Natural killer cell (primary cell): ENCODE data around the gene EFNB2. TPM values are rescaled to one million over a fixed set of nuclear protein-coding genes. Genes with fewer than 3 reads are reported as not detected.

Experiments
- ATAC-seq, 3 donors: fragments of 150-1000 bp in 2 of 3; fragments of 200-7000 bp in 1 of 3; cut with Tn5 transposase; 1 replicate in 1 of 3; 2 replicates in 2 of 3; pipeline ENCODE4 v1.10.0; 2021; ENCODE audit warnings: mild to moderate bottlenecking in 2 of 3, moderate library complexity in 2 of 3
- DNase-seq, 2 donors: peaks; one replicate each; pipeline versions ENCODE4 v3.0.0 to v3.0.0-alpha.2; 2013 to 2021; ENCODE audit warnings: mixed read lengths in 1 of 2
- H3K27ac ChIP-seq: one replicate; pipeline ENCODE4 v1.5.1; 2013; ENCODE audit warnings: mild to moderate bottlenecking, low read length
- H3K27me3 ChIP-seq: one replicate; pipeline ENCODE4 v1.6.1; 2013; ENCODE audit warnings: low read length; ENCODE audit not compliant: control insufficient read depth, insufficient read depth
- H3K36me3 ChIP-seq: one replicate; pipeline ENCODE4 v1.6.1; 2013; ENCODE audit warnings: low read length; ENCODE audit not compliant: control insufficient read depth, insufficient read depth
- H3K4me1 ChIP-seq: one replicate; pipeline ENCODE4 v1.6.1; 2013; ENCODE audit warnings: low read length; ENCODE audit not compliant: control insufficient read depth, insufficient read depth
- H3K4me3 ChIP-seq: one replicate; pipeline ENCODE4 v1.5.1; 2013; ENCODE audit warnings: low read length
- H3K9me3 ChIP-seq: one replicate; pipeline ENCODE4 v1.6.1; 2013; ENCODE audit warnings: low read length; ENCODE audit not compliant: control insufficient read depth, insufficient read depth
- H3K27ac Mint-ChIP-seq, 2 donors: one replicate each; pipeline ENCODE4 v1.8.0; 2022; ENCODE audit warnings: mild to moderate bottlenecking in 2 of 2, mixed read lengths in 2 of 2, moderate library complexity in 1 of 2
- H3K27me3 Mint-ChIP-seq, 2 donors: one replicate each; pipeline ENCODE4 v1.8.0; 2022; ENCODE audit warnings: low read depth in 2 of 2, mixed read lengths in 2 of 2
- H3K36me3 Mint-ChIP-seq: one replicate; pipeline ENCODE4 v1.8.0; 2022; ENCODE audit warnings: mixed read lengths
- H3K4me1 Mint-ChIP-seq, 2 donors: one replicate each; pipeline ENCODE4 v1.8.0; 2022; ENCODE audit warnings: mixed read lengths in 2 of 2
- H3K4me3 Mint-ChIP-seq: one replicate; pipeline ENCODE4 v1.8.0; 2022; ENCODE audit warnings: mild to moderate bottlenecking, moderate library complexity, mixed read lengths
- H3K9me3 Mint-ChIP-seq, 2 donors: one replicate each; pipeline ENCODE4 v1.8.0; 2022; ENCODE audit warnings: mixed read lengths in 2 of 2
- CTCF ChIP-seq: fragments of 200-600 bp; IDR thresholded peaks from one replicate; pipeline ENCODE4 v1.8.0; 2022; ENCODE audit warnings: antibody characterized with exemption
- WGBS: methylation state at CpG from one replicate; pipeline ENCODE4 v1.1.7; 2013; ENCODE audit warnings: missing lambda C conversion rate; ENCODE audit not compliant: insufficient coverage; 5-methylcytosine and 5-hydroxymethylcytosine counted together
- intact Hi-C: fragments of 100-400 bp; cut with micrococcal nuclease; formaldehyde crosslinking; loops from one replicate; pipeline ENCODE4 v1.14.2; 2022
- total RNA-seq, 4 donors: library from RNA; stranded (reverse); fragments of 120-200 nt in 1 of 4; gene quantifications; one replicate each; pipeline versions ENCODE4 v1.2.3 to v1.2.4, GENCODE V29; 2013 to 2022

The EFNB2 gene
- total RNA-seq, 3 donors from 2014 or later (not counting 1 experiment from before 2014, with no cell fraction given), result 0.16 to 0.33 (median 0.33) TPM

GRCh38 chr13:106503272-106503671, 32.2 kb downstream of the EFNB2 start:
- no peak for ATAC-seq
- H3K27ac Mint-ChIP-seq, result no peak overlapping the region
- no peaks in the 10 kb centered on the region for H3K9me3 Mint-ChIP-seq
- H3K4me3 Mint-ChIP-seq, result no peak overlapping the region
- Histone ChIP-seq H3K27ac (no peak overlapping the region), H3K4me1 (no peaks in the 10 kb centered on the region), H3K4me3 (no peak overlapping the region), H3K27me3 (peaks cover 2% of the 10 kb centered on the region), H3K36me3 (no peaks in the 10 kb centered on the region), H3K9me3 (no peaks in the 10 kb centered on the region)
- intact Hi-C loops, result no loop called here
- WGBS, result 85% methylated on average over 4 of the region's 5 CpGs
- H3K4me1 Mint-ChIP-seq, result peaks cover 8 to 14% of the 10 kb centered on the region in 2 donors
- DNase-seq, result no peak
- H3K27me3 Mint-ChIP-seq, result peaks cover 18 to 52% of the 10 kb centered on the region in 2 donors
- H3K36me3 Mint-ChIP-seq, result no peaks in the 10 kb centered on the region
- TF ChIP-seq CTCF, result no peak

GRCh38 chr13:106500445-106500844, 35.0 kb downstream of the EFNB2 start:
- no peak for ATAC-seq
- 76% methylated on average over 6 of the region's 6 CpGs for WGBS
- H3K27me3 Mint-ChIP-seq, result peaks cover 35 to 74% of the 10 kb centered on the region in 2 donors
- TF ChIP-seq CTCF, result no peak
- no peak overlapping the region for H3K27ac ChIP-seq
- H3K4me3 ChIP-seq, result no peak overlapping the region
- no peaks in the 10 kb centered on the region for H3K36me3 ChIP-seq
- H3K9me3 ChIP-seq, result no peaks in the 10 kb centered on the region
- H3K36me3 Mint-ChIP-seq, result no peaks in the 10 kb centered on the region
- no peak for DNase-seq
- no peak overlapping the region for H3K27ac Mint-ChIP-seq
- H3K27me3 ChIP-seq, result peaks cover 9% of the 10 kb centered on the region
- H3K4me3 Mint-ChIP-seq, result no peak overlapping the region
- H3K4me1 Mint-ChIP-seq, result peaks cover 12 to 18% of the 10 kb centered on the region in 2 donors
- no peaks in the 10 kb centered on the region for H3K9me3 Mint-ChIP-seq
- intact Hi-C loops, result no loop called here
- no peaks in the 10 kb centered on the region for H3K4me1 ChIP-seq

DNA sequence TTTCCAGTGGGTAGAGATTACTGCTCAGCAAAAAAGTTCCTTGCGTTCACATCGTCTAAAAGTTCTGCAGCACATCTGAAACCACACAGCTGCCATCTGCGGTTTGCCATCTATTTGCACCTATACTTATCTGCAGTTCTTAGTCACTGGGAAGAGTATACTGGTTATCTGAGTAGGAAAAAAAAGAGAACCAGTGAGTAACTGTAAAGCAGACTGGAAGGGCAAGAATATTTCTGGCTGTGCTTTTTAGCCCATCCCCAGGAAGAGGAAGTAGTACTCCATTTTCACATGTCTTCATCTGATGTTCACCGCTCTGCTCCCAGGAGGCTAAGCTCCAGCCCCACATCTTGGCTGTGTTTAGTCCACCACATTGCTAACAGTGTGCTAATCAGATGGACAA, 35.6 kb downstream of the EFNB2 start:
- ATAC-seq (peak in 2 of 3 donors; percentile 21 to 55), DNase-seq (no peak)
- H3K4me3 Mint-ChIP-seq, result no peak overlapping the region
- H3K4me1 ChIP-seq, result no peaks in the 10 kb centered on the region
- H3K9me3 ChIP-seq, result no peaks in the 10 kb centered on the region
- no peak overlapping the region for H3K27ac Mint-ChIP-seq
- H3K4me1 Mint-ChIP-seq, result peaks cover 12 to 18% of the 10 kb centered on the region in 2 donors
- TF ChIP-seq CTCF, result no peak
- intact Hi-C loops, result no loop called here
- 14% methylated on average over 3 of the region's 4 CpGs for WGBS
- H3K27me3 ChIP-seq, result peaks cover 13% of the 10 kb centered on the region
- no peaks in the 10 kb centered on the region for H3K36me3 ChIP-seq
- no peaks in the 10 kb centered on the region for H3K36me3 Mint-ChIP-seq
- H3K9me3 Mint-ChIP-seq, result no peaks in the 10 kb centered on the region
- H3K27ac ChIP-seq, result no peak overlapping the region
- H3K27me3 Mint-ChIP-seq, result peaks cover 37 to 71% of the 10 kb centered on the region in 2 donors
- no peak overlapping the region for H3K4me3 ChIP-seq

DNA sequence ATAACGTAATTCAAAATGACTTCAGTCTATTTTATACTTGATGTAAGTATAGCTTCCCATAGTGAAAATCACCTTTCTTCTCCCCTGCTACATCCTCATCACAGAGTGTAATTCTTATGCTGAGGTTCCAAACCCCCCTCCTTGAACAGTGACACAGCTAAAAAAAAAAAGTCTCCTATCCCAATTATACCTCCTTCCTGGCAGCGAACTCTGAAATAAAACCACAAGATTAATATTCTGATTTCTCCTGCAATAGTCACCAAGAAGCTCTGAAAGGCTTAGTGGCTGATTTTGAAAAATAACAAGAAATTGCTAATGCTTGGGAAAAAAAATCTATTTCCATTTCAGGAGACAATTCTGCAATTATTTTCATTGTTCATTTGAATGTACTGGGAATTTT, 36.3 kb downstream of the EFNB2 start:
- TF ChIP-seq CTCF, result no peak
- H3K27me3 Mint-ChIP-seq, result peaks cover 40 to 69% of the 10 kb centered on the region in 2 donors
- no CpG with 5 or more reads among the region's 2 CpGs for WGBS
- no peaks in the 10 kb centered on the region for H3K36me3 Mint-ChIP-seq
- H3K9me3 ChIP-seq, result no peaks in the 10 kb centered on the region
- no peak overlapping the region for H3K27ac Mint-ChIP-seq
- no peak overlapping the region for H3K4me3 Mint-ChIP-seq
- H3K4me1 ChIP-seq, result no peaks in the 10 kb centered on the region
- H3K36me3 ChIP-seq, result no peaks in the 10 kb centered on the region
- H3K4me1 Mint-ChIP-seq, result peaks cover 12 to 18% of the 10 kb centered on the region in 2 donors
- H3K27ac ChIP-seq, result no peak overlapping the region
- intact Hi-C loops, result no loop called here
- H3K27me3 ChIP-seq, result peaks cover 13% of the 10 kb centered on the region
- H3K4me3 ChIP-seq, result no peak overlapping the region
- DNase-seq, result no peak
- no peaks in the 10 kb centered on the region for H3K9me3 Mint-ChIP-seq
- ATAC-seq, result no peak
